ENCODE measurements around the gene DNAJB9.
"Not testable (repeated sequence)": the region's sequence is repeated elsewhere in the genome, so short reads cannot be mapped to it uniquely, and the experiment has no call there.

DNAJB9 gene

GRCh38 chr7:108556665-108557064, 13.0 kb upstream of the DNAJB9 start:
- H3K27me3 ChIP-seq (ENCODE audit: insufficient read depth, poor library complexity, severe bottlenecking); DNase-seq (ENCODE audit: low read depth in 1 of 2, low spot score in 1 of 2); H3K4me3 ChIP-seq (replicated peaks; ENCODE audit: insufficient read depth, low read length); H3K27ac ChIP-seq (replicated peaks): not testable (repeated sequence)

GRCh38 chr7:108557191-108557590, 12.5 kb upstream of the DNAJB9 start:
- DNase-seq (ENCODE audit: low read depth in 1 of 2, low spot score in 1 of 2): no peak
- TF ChIP-seq POLR2AphosphoS5 (IDR thresholded peaks at IDR 0.05; ENCODE audit: low read depth) (no peak), GABPA (IDR thresholded peaks at IDR 0.05; ENCODE audit: low read depth) (no peak), CTCF (IDR thresholded peaks at IDR 0.05; ENCODE audit: insufficient read depth, low read length) (no peak), REST (IDR thresholded peaks at IDR 0.05; ENCODE audit: insufficient replicate concordance, low read depth) (no peak), SPI1 (IDR thresholded peaks at IDR 0.05; ENCODE audit: borderline replicate concordance, low read depth) (no peak)
- Histone ChIP-seq H3K27me3 (ENCODE audit: insufficient read depth, poor library complexity, severe bottlenecking) (no peaks in the 10 kb centered on the region), H3K4me3 (replicated peaks; ENCODE audit: insufficient read depth, low read length) (no peak overlapping the region), H3K27ac (replicated peaks) (no peak overlapping the region)

- Histone ChIP-seq H3K27me3 (ENCODE audit: insufficient read depth, poor library complexity, severe bottlenecking) (no peaks in the 10 kb centered on the region), H3K27ac (replicated peaks) (no peak overlapping the region), H3K4me3 (replicated peaks; ENCODE audit: insufficient read depth, low read length) (no peak overlapping the region)
- TF ChIP-seq REST (IDR thresholded peaks at IDR 0.05; ENCODE audit: insufficient replicate concordance, low read depth) (no peak), CTCF (IDR thresholded peaks at IDR 0.05; ENCODE audit: insufficient read depth, low read length) (no peak), GABPA (IDR thresholded peaks at IDR 0.05; ENCODE audit: low read depth) (no peak), POLR2AphosphoS5 (IDR thresholded peaks at IDR 0.05; ENCODE audit: low read depth) (no peak), SPI1 (IDR thresholded peaks at IDR 0.05; ENCODE audit: borderline replicate concordance, low read depth) (no peak)
- no peak for DNase-seq (ENCODE audit: low read depth in 1 of 2, low spot score in 1 of 2)
Measured at GRCh38 chr7:108557617-108558016, 12.1 kb upstream of the DNAJB9 start.

GRCh38 chr7:108559253-108559652, 10.4 kb upstream of the DNAJB9 start:
- no peak for TF ChIP-seq GABPA (IDR thresholded peaks at IDR 0.05; ENCODE audit: low read depth)
- TF ChIP-seq POLR2AphosphoS5 (IDR thresholded peaks at IDR 0.05; ENCODE audit: low read depth): no peak
- TF ChIP-seq SPI1 (IDR thresholded peaks at IDR 0.05; ENCODE audit: borderline replicate concordance, low read depth): no peak
- TF ChIP-seq CTCF (IDR thresholded peaks at IDR 0.05; ENCODE audit: insufficient read depth, low read length): no peak
- TF ChIP-seq REST (IDR thresholded peaks at IDR 0.05; ENCODE audit: insufficient replicate concordance, low read depth): no peak
- H3K27ac ChIP-seq (replicated peaks): no peak overlapping the region
- H3K27me3 ChIP-seq (ENCODE audit: insufficient read depth, poor library complexity, severe bottlenecking): no peaks in the 10 kb centered on the region
- DNase-seq (ENCODE audit: low read depth in 1 of 2, low spot score in 1 of 2): no peak
- H3K4me3 ChIP-seq (replicated peaks; ENCODE audit: insufficient read depth, low read length): no peak overlapping the region

Data from HL-60 (cell line).